IPS-18c (cell line): ENCODE measurements around the gene PCTP.

Experiments
- H3K4me3 ChIP-seq: 2 replicates; pipeline ENCODE4 v1.7.0; 2013; ENCODE audit warnings: low read depth, mild to moderate bottlenecking, low read length, moderate library complexity; ENCODE audit not compliant: insufficient read depth
- H3K9me3 ChIP-seq: one replicate; pipeline ENCODE4 v1.6.1; 2013; ENCODE audit warnings: mild to moderate bottlenecking, low read length, moderate library complexity; ENCODE audit not compliant: control insufficient read depth, insufficient read depth

PCTP gene

GRCh38 chr17:55814377-55814776 is 63.5 kb downstream of the PCTP start:
- H3K4me3 ChIP-seq: no peak overlapping the region

GRCh38 chr17:55816532-55817396 is 65.9 kb downstream of the PCTP start:
- H3K4me3 ChIP-seq: no peak overlapping the region
- H3K9me3 ChIP-seq: no peaks in the 10 kb centered on the region

More at GRCh38 chr17:55814377-55814776, 63.5 kb downstream of the PCTP start:
- no peaks in the 10 kb centered on the region for H3K9me3 ChIP-seq

GRCh38 chr17:55817397-55817709 is 66.5 kb downstream of the PCTP start:
- H3K4me3 ChIP-seq: no peak overlapping the region
- H3K9me3 ChIP-seq: no peaks in the 10 kb centered on the region

GRCh38 chr17:55818026-55818425 is 67.2 kb downstream of the PCTP start:
- H3K9me3 ChIP-seq: no peaks in the 10 kb centered on the region
- H3K4me3 ChIP-seq: no peak overlapping the region

GRCh38 chr17:55818451-55819375 is 67.9 kb downstream of the PCTP start:
- Histone ChIP-seq H3K4me3 (no peak overlapping the region), H3K9me3 (no peaks in the 10 kb centered on the region)

GRCh38 chr17:55820675-55821074 is 69.8 kb downstream of the PCTP start:
- no peaks in the 10 kb centered on the region for H3K9me3 ChIP-seq
- H3K4me3 ChIP-seq: no peak overlapping the region

- Histone ChIP-seq H3K9me3 (no peaks in the 10 kb centered on the region), H3K4me3 (no peak overlapping the region)
Observed at GRCh38 chr17:55822028-55822427, 71.2 kb downstream of the PCTP start.

- H3K9me3 ChIP-seq: no peaks in the 10 kb centered on the region
- no peak overlapping the region for H3K4me3 ChIP-seq
Observed at GRCh38 chr17:55825213-55825612, 74.4 kb downstream of the PCTP start.
